T-helper 2 cell (primary cell): ENCODE results near the gene CACNA2D3.

Experiments
- DNase-seq, 5 experiments: peaks; one replicate each; pipeline versions ENCODE4 v3.0.0 to v3.0.0-alpha.2; 2012 to 2022

Gene CACNA2D3

DNA sequence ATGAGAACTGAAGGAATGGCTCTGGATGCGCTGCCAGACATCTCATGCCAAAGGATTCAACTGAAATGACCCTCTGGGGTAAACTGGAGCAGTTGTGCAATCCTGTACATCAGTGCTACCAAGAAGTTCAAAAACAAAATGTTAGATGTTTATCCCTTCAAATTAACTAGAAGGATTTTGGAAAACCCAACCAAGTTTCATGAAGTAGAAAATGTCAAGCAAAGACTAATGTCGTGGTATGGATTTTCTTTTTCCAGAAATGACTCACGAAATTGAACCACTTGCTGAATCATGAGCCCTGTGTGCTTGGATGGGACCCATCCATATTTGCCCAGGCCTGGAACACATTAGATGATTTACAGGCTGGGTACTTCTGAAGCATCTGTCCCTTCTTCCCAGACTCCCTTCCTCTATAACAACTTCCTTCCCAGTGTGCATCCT, 703.9 kb downstream of the CACNA2D3 start:
- no peak for DNase-seq

DNA sequence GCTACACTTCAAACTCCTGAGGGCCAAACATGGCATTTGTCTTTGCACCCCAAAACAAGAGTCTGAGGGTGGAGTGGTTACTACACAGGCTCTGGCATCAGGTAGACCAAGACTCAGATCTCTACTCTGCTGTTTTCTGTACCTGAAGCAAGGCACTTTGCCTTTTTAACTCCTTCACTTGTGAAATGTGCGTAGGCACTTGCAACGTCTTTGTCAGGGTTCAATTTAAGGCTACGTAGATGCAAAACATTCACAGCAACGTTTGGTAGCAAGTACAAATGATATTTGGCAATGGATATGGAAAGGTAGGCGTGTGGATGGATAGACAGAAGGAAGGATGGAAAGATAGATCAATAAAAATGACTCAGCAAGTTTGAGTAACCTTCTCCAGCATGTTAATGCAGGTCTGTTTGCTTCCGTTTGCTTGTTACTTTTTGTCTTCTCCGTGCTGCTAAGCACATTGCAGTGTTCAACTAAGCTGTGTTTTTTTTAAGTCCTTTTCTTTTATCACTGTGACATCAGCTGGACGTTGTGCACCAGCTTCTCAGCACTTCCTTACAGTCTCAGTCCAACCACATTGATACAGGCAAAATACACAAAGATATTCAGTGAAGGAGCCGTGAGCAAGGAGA, 704.8 kb downstream of the CACNA2D3 start:
- DNase-seq: no peak

DNA sequence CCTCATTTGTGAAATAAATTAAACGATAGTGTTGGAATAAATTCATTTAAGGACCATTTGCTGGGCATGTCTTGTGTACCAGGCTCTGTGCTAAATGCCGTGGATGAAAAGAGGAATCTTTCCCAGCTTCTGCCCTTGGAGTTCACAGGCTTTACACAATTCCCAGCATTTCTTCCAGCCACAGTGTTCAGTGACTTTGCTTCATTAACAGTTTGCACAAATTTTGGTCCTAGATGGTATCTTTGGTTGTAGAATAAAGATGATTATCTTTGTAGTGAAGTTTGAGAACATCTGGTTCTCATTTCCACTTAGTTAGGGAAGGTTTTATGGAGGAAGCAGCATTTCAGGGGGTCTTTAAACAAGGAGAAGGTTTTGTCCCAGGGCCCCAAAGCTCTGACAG, 705.4 kb downstream of the CACNA2D3 start:
- no peak for DNase-seq

DNA sequence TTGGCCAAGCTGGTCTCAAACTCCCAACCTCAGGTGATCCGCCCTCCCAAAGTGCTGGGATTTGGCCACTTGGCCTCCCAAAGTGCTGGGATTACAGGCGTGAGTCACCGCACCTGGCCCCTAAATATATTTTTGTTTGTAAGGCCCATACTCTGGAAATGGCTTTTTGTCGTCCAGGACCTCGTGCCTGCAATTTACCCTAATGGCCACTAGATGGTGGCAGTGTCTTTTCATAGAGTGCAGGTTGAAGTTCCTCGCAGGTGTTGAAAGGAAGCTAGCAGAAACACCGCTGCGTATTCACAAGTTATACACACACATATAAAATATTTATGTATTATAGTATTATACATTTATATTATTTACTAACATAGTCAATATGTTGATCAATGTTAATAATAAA, 708.3 kb downstream of the CACNA2D3 start:
- DNase-seq: peak in 1 of 5 experiments; percentile 4

DNA sequence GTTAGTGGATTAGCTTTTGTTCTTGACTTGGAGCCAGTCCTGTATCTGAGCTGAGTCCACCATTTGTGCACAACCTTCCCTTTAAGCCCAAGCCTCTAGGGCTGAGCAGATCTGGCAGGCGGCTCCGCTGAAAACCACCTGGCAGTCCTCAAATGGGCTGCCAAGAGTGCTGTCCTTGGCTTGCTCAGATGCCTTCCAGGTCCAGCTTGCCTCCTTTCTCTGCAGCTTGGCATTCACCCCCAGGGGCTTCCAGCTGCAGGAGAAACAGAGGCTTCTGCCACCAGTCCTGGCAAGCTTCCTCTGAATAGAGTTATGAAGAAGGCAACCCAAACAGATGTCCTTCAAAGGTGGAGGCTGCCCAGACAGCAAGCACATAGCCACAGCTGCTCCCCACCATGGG, 708.8 kb downstream of the CACNA2D3 start:
- no peak for DNase-seq

DNA sequence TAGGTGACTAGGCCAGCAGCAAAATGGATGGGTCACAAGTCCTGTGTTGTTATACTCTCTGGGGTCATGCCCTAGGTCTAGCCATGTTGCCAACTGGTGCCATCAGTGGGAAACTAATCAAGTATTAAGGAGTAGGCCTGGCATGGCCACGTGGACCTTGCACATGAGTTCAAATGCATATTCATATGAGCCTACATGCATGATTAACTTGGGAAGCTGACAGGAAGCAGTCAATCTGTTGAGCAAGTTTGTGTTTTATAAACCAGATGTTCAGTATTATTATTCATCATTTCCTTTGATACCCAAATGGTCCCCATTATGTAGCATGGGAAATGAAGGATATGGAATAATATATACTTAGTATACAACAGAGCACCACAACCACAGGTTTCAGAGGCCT, 710.5 kb downstream of the CACNA2D3 start:
- no peak for DNase-seq

DNA sequence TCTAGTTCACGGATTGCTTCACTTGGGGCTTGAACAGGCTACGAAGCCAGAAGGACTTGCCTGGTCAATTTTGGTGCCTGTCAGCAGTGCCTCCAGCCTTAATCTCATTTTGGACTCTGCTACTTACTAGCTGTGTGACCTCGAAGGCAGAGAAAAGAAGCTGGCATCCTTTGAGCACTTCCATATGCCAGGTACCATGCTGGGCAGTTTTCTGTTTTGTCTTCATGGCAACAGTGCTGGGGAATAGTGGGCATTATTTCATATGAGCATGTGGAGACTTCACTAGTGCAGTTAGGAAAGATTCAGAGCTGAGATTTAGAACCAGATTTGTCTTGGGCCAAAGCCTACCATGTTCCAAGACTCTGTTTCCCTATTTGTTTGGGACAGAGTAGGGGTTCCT, 713.3 kb downstream of the CACNA2D3 start:
- DNase-seq: no peak

DNA sequence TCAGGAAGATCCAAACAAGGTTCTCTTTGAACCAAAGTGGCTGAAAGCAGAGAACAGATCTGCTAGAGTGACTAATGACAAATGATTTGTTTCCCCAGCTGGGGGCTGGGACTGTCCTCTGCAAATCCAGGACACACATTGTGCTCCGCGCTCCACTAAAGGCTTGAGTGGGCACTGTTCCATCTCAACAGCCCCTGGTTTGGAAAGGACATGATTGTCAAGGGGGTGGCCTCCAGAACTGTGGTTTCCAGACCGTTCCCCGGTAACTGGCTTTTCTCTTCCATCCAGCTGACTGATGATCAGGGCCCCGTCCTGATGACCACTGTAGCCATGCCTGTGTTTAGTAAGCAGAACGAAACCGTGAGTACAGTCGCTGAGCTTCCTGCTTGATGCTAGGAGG, 714.5 kb downstream of the CACNA2D3 start:
- DNase-seq: no peak

DNA sequence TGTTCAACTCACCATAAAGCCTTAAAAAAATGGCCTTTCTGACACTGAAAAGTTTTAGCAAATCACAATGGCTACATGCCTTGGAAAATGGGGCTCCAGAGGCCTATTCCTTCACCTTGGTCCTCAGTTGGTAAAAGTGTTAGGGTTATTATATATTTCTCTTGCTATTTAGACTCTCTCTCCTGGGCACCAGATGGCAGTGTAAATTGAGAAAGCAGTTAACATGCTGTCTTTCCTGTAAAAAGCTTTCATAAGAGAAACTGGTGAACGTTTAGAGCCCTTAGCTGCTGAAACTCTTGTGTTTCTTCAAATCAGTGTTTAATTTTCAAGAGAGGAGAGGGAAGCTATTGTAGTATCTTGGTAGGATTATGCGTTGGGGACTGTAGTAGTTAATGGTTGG, 715.6 kb downstream of the CACNA2D3 start:
- no peak for DNase-seq

DNA sequence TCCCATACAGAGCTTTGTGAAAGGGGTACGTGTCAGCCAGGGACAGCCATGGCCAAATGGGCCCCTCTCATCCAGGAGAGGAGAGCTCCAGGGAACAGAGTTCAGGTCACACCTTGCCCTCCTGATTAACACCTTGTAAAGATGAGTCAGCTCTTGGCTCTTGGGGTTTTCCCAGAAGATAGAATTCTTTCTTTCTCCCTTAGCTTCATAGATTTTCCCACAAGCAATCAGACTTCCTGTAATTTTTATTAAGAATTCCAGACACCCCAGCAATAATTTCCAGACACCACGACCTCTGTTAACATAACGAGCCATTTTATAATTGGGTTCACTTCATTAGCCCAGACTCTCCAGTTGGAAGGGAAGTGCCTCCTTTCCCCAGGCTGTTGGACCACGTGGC, 719.1 kb downstream of the CACNA2D3 start:
- no peak for DNase-seq

DNA sequence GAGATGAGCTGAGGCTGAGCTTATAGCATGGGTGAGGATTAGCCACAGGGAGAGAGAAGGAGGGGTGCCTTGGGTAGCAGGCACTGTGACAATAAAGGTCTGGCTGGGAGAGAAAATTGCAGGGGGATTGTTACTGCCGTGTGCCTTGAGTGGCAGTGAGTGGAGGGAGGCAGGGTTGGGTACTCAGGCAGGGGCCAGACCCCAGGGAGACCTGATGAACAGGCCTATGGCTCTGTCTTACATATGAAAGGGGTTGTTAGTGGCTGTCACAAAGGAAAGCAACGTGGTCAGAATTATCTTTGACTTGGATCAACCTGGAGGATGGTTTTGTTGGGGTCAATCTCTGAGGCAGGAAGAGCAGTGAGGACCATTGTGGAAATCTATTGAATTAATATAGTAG, 721.0 kb downstream of the CACNA2D3 start:
- no peak for DNase-seq

DNA sequence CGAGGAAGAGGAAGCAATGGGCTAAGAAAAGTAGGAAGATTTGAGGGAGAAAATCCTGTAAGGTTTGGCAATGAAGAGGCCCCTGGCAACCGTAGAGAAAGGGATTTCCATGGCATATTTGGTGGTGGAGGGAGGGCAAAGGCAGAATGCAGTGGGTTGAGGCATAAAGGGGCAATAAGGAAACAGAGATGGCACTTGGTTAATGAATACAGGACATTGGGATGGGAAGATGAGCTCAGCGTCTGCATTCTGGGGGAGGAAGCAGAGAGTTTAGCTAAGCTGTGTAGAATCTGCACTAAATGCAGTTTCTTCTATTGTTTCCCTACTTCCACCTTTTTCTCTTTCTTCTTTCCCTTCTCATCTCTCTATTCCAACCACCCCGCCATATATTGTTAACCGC, 721.9 kb downstream of the CACNA2D3 start:
- DNase-seq: no peak

DNA sequence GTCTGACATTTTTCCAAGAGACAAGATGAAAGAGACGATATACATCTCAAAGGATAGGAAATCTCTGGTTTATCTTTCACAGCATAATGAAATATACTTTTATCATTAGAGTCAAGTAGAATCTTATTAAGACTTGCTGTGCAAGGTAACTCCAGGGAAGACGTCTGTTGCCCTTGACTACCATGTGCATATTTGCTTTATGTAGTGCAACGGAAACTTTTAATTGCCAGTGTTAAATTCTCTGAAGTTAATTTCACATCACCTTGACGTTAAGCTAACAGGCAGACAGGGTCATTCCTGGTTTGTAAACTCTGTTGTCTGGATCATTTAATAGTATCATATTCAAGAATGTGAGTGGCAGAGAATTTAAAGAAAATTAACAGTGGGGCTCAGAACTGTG, 722.7 kb downstream of the CACNA2D3 start:
- no peak for DNase-seq

DNA sequence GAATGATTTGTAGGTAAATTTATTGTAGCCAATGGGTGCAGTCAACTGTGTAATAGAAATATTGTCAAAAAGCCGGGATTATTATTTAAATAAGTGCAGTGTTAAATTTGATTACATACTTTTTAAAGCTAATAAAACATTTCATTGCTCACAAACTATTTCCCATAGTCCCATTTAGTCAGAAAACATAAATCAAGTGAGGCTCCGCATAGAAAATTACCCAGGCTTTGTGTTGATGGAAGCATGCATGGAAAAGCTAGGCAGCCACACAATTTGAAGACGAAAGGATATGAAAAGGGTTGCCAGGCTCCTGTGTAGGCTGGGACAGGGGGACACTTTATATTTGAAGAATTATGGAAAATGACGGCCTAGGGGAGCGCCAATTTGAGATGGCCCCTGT, 723.2 kb downstream of the CACNA2D3 start:
- DNase-seq: no peak

DNA sequence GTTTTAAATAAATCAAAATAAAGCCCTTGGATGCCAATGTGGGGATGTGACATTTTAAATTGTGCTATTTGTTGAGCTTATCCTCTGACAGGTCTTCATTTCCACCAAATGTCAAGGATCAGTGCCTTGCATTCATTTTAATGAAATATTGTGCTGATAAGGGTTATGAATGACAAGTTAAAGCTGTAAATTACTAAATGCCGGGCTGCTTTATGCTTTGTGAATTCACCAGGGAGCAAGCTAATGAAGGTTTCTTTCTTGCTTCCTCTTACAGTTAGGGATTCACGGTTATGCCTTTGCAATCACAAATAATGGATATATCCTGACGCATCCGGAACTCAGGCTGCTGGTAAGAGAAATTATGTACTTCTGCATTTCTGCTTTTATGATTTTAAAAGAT, 723.8 kb downstream of the CACNA2D3 start:
- DNase-seq: no peak

DNA sequence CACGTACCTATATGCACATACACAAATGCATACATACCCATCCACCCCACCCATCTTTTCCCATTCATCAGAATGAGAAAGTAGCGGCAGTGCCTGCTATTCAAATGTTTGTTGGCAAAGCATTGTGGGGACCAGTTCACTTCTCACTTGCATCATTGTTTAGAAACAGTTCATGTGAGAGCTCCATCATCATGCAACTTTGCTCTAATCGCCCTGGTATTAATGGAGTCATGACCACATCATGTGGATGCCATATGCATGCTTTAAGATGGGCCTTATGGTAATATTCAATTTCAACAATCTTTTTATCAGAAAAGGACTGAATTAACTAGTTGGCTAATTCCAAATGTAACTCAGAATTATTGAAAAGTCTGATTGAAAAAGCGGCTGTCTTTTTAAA, 725.0 kb downstream of the CACNA2D3 start:
- no peak for DNase-seq

DNA sequence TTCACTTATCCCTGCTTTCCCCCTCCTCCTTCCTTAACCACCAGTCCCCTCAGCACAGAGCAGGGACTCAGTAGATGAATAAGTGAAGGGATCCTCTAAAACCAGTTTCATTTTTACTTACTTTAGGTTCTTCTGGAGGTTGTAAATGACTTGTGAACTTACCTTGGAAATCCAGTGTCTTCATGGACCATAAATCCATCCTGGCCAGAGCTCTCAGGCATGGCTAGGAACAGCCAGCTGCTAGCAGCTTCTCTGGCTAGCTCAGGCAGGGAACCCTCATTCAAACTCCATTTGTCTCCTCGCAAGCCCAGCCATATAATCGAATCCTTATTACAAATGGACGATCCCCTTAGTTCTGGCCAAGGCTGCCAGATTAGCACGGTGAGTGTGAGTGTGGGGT, 727.0 kb downstream of the CACNA2D3 start:
- no peak for DNase-seq

DNA sequence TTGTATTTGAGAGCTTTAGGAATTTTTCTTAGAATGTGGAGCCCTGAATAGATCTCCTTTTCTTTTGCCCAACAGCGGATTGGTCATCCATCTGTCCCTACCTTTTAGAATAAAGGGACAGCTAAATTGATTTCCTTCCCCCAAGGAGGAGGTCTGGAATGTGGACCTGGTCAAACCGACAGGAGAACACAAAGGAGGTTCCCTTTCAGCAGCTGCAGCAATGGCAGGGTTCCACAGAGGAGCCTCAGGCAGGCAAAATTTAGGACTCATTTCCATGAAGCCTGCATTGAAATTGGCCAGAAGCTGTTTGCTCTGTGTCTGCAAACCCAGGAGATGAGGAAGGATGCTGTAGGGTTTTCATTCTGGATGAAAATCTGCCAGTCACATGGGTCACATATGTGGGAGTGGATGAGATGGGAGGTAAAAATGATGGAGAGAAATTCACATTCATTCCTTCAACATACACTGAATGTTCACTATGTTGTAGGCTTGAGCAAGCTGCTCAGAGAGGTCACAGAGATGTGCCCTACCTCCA, 728.2 kb downstream of the CACNA2D3 start:
- no peak for DNase-seq

DNA sequence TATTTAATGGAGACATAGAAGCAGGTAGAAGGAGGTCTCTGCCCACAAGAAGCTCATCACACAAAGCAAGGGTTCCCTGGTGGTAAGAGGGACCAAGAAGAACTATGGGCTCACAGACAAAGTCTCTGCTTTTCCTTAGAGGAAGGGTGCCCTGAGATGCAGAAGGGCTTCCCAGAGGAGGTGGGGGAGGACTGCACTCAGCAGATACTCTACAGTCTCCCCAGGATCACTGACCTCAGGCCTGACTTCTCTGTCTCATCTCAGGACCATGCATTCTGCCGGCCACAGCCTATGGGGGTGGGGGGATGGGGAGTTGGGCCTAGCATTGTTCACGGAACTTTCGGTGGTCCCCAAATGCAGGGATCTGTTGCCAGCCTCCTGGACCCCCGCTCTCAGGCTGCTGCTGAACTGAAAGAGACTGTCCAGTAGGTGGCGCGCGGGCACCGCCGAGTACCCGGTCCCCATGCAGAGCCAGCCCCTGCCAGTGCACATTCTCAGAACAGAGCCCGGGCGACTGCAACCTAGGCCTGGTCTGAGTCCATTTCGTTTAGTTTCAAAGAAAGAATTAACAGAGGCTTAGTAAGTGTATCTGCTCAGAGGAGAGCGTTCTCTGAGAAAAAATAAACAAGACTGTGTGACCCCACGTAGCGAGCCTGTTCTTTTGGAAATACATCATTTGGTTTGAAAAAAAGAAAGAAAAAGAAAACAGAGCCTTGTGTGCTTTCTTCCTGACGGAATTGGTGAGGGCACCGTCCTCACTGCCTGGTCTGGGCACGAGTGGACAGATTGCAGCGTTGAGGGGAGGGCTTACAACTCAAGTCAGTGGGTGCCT, 731.4 kb downstream of the CACNA2D3 start:
- peak in 1 of 5 experiments; percentile 30 for DNase-seq

DNA sequence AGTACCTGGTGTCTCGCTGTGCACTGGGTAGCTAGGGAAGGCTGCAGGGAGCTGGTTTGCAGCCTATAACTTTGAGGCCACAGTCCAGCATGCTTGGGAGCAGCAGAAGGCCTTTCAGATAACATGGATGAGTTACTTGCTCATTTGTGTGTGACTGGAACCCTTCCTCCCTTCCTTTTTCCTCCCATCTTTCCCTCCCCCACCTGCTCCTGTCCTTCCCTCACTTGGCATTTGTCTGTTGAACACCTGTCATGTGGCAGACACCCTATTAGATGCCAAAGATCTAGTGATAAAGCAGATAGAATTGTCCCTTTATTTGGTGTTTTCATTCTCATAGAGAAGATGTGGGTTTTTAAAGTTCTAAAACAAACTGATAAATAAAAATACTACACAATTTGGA, 733.9 kb downstream of the CACNA2D3 start:
- DNase-seq: no peak

DNA sequence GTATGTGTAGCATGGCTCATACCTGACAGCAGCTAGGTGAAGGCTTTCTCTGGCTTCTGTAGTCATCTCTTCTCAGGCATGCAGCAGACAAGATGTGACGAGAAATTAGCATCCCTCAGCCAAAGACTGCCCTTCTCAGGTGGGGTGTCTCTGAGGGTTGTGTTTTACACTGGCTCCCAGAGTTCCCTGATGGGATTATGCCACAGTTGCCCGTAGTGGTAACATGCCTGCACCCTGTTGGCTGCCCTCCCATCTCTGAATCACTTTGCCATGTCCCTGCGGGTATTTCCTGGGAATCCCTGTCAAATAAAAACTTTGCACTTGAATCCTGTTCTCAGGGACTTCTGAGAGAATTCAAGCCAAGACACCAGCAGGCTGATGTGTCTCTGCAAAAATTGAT, 735.0 kb downstream of the CACNA2D3 start:
- DNase-seq: no peak

DNA sequence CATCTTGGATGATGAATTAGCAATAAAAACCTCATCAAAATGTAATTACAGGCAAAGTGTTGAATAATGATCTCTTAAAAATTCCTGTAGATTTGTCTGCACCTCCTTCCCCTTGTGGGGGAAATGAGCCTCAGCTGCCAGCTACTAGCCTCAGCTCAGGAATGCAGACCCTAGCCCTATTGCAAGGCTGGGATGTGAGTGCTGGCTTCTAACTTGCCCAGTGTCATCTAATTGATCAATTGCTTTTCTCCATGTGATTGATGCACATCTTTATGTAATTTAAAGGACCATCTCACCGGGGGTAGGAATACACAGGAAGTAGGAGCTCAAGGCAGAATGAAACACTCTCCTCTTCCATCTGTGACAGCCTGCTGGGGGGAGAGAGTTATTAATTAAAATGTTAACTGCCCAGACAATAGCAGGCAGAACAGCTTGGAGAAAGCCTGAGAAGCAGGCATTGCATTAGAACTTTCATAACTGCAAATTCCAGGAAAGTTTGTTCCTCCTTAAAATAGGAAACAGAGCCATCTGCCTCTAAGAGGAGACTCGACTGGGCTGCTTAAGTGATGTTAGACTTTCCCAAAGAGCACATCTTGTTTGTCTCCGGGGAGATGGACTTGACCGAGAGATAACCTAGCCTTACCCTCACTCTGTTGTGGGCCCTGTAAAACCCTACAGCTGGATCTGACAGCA, 735.9 kb downstream of the CACNA2D3 start:
- no peak for DNase-seq

DNA sequence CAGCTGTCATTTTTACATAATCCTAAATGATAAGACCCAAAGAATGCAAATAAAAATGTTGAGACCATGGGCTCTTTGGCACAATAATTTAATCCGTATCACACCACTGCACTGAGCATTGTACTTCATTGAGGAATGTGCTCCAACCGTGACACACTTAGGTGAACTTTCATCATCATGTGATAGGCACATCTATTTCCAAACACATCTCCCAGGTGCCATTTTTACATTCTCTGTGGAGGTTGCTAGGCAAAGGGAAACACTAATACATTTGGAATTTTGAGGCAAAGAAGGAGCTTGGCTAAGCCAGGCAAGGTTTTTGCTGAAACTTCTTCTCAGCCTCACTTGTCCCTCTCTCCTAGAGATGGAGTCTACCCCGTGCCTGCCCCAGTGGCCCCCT, 736.8 kb downstream of the CACNA2D3 start:
- DNase-seq: no peak
